ENCODE results near the gene TIAM1. TPM values are rescaled to one million over a fixed set of nuclear protein-coding genes. Genes with fewer than 3 reads are reported as not detected.

TIAM1 gene
- total RNA-seq, 1 donor = 16.3 TPM

DNA sequence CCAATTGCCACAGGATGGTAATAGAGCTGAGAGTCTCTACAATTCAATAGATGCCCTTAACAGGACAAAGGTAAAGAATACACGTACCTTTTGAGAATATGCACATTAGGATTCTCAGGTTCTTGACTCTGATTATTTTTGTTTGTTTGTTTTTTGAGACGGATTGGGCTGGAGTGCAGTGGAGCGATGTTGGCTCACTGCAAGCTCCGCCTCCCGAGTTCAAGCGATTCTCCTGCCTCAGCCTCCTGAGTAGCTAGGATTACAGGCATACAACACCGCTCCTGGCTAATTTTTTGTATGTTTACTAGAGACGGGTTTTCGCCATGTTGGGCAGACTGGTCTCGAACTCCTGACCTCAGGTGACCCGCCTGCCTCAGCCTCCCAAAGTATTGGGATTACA is 48.4 kb downstream of the TIAM1 start:
- Histone ChIP-seq H3K9me3 (ENCODE audit: low read depth, low read length) (no peaks in the 10 kb centered on the region), H3K79me2 (ENCODE audit: insufficient read depth, low read length) (no peaks in the 10 kb centered on the region), H3K27ac (ENCODE audit: low read depth, low read length) (no peak overlapping the region), H3K27me3 (ENCODE audit: insufficient read depth, low read length) (no peaks in the 10 kb centered on the region), H3K36me3 (ENCODE audit: insufficient read depth, low read length) (no peaks in the 10 kb centered on the region), H3K4me3 (ENCODE audit: insufficient read depth, low read length) (no peak overlapping the region), H3K4me1 (ENCODE audit: insufficient read depth, low read length) (peaks cover 20% of the 10 kb centered on the region), H4K20me1 (ENCODE audit: insufficient read depth, low read length) (no peaks in the 10 kb centered on the region), H3K4me2 (ENCODE audit: insufficient read depth, low read length) (no peak overlapping the region), H2AFZ (ENCODE audit: low read length) (no peak overlapping the region)
- TF ChIP-seq, protein P1, sequence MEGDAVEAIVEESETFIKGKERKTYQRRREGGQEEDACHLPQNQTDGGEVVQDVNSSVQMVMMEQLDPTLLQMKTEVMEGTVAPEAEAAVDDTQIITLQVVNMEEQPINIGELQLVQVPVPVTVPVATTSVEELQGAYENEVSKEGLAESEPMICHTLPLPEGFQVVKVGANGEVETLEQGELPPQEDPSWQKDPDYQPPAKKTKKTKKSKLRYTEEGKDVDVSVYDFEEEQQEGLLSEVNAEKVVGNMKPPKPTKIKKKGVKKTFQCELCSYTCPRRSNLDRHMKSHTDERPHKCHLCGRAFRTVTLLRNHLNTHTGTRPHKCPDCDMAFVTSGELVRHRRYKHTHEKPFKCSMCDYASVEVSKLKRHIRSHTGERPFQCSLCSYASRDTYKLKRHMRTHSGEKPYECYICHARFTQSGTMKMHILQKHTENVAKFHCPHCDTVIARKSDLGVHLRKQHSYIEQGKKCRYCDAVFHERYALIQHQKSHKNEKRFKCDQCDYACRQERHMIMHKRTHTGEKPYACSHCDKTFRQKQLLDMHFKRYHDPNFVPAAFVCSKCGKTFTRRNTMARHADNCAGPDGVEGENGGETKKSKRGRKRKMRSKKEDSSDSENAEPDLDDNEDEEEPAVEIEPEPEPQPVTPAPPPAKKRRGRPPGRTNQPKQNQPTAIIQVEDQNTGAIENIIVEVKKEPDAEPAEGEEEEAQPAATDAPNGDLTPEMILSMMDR (IDR thresholded peaks at IDR 0.05; ENCODE audit: extremely low read depth, low read depth, low read length) = no peak
- DNase-seq (ENCODE audit: insufficient read length, low spot score, missing footprints) = no peak

- H3K36me3 ChIP-seq (ENCODE audit: insufficient read depth, low read length) = no peaks in the 10 kb centered on the region
- H3K27ac ChIP-seq (ENCODE audit: low read depth, low read length) = peak overlapping the region; percentile 30
- H3K4me3 ChIP-seq (ENCODE audit: insufficient read depth, low read length) = no peak overlapping the region
- no peaks in the 10 kb centered on the region for H3K79me2 ChIP-seq (ENCODE audit: insufficient read depth, low read length)
- H4K20me1 ChIP-seq (ENCODE audit: insufficient read depth, low read length) = no peaks in the 10 kb centered on the region
- no peaks in the 10 kb centered on the region for H3K27me3 ChIP-seq (ENCODE audit: insufficient read depth, low read length)
- no peak overlapping the region for H2AFZ ChIP-seq (ENCODE audit: low read length)
- no peaks in the 10 kb centered on the region for H3K9me3 ChIP-seq (ENCODE audit: low read depth, low read length)
- TF ChIP-seq, protein P1 (IDR thresholded peaks at IDR 0.05; ENCODE audit: extremely low read depth, low read depth, low read length) = no peak
- peak; percentile 10 for DNase-seq (ENCODE audit: insufficient read length, low spot score, missing footprints)
- H3K4me1 ChIP-seq (ENCODE audit: insufficient read depth, low read length) = peaks cover 26% of the 10 kb centered on the region
- no peak overlapping the region for H3K4me2 ChIP-seq (ENCODE audit: insufficient read depth, low read length)
These were observed 49.4 kb downstream of the TIAM1 start for GRCh38 chr21:31294691-31295090.

- H4K20me1 ChIP-seq (ENCODE audit: insufficient read depth, low read length) = no peaks in the 10 kb centered on the region
- TF ChIP-seq, protein P1 (IDR thresholded peaks at IDR 0.05; ENCODE audit: extremely low read depth, low read depth, low read length) = no peak
- H3K27ac ChIP-seq (ENCODE audit: low read depth, low read length) = peak overlapping the region; percentile 30
- H2AFZ ChIP-seq (ENCODE audit: low read length) = peak overlapping the region; percentile 20
- peaks cover 30% of the 10 kb centered on the region for H3K4me1 ChIP-seq (ENCODE audit: insufficient read depth, low read length)
- H3K36me3 ChIP-seq (ENCODE audit: insufficient read depth, low read length) = no peaks in the 10 kb centered on the region
- no peaks in the 10 kb centered on the region for H3K27me3 ChIP-seq (ENCODE audit: insufficient read depth, low read length)
- H3K79me2 ChIP-seq (ENCODE audit: insufficient read depth, low read length) = no peaks in the 10 kb centered on the region
- H3K4me3 ChIP-seq (ENCODE audit: insufficient read depth, low read length) = no peak overlapping the region
- H3K9me3 ChIP-seq (ENCODE audit: low read depth, low read length) = no peaks in the 10 kb centered on the region
- peak overlapping the region; percentile 40 for H3K4me2 ChIP-seq (ENCODE audit: insufficient read depth, low read length)
- peak; percentile 92 for DNase-seq (ENCODE audit: insufficient read length, low spot score, missing footprints)
These were observed 50.1 kb downstream of the TIAM1 start for GRCh38 chr21:31293986-31294385.

DNA sequence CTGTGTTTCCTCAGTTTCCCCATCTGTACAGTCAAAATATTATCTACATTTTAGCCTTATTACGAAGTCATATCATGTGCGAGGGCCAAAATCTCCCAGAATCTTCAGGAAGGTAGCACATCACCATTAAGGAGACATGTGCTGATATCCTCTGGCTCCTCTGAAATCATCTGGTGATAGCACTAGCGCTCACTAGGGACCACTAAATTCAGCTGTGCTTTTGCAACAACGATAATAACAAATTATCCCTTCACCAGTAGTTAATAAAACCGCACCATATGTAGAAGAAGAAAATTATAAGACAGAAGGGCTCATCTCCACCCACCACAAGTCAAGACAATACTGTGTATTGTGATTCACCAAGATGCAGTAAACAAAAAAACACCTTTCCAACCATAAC is 53.3 kb downstream of the TIAM1 start:
- no peak overlapping the region for H3K27ac ChIP-seq (ENCODE audit: low read depth, low read length)
- no peaks in the 10 kb centered on the region for H3K9me3 ChIP-seq (ENCODE audit: low read depth, low read length)
- no peaks in the 10 kb centered on the region for H3K36me3 ChIP-seq (ENCODE audit: insufficient read depth, low read length)
- H3K27me3 ChIP-seq (ENCODE audit: insufficient read depth, low read length) = no peaks in the 10 kb centered on the region
- no peak for DNase-seq (ENCODE audit: insufficient read length, low spot score, missing footprints)
- H2AFZ ChIP-seq (ENCODE audit: low read length) = no peak overlapping the region
- H3K4me1 ChIP-seq (ENCODE audit: insufficient read depth, low read length) = peaks cover 30% of the 10 kb centered on the region
- H3K79me2 ChIP-seq (ENCODE audit: insufficient read depth, low read length) = no peaks in the 10 kb centered on the region
- TF ChIP-seq, protein P1 (IDR thresholded peaks at IDR 0.05; ENCODE audit: extremely low read depth, low read depth, low read length) = no peak
- no peak overlapping the region for H3K4me3 ChIP-seq (ENCODE audit: insufficient read depth, low read length)
- no peak overlapping the region for H3K4me2 ChIP-seq (ENCODE audit: insufficient read depth, low read length)
- no peaks in the 10 kb centered on the region for H4K20me1 ChIP-seq (ENCODE audit: insufficient read depth, low read length)
